Heart left ventricle (tissue), 16 donors: ENCODE measurements around the gene DTX3. TPM values are rescaled to one million over a fixed set of nuclear protein-coding genes. Genes with fewer than 3 reads are reported as not detected.

Experiments used
- ATAC-seq, 4 donors: fragments of 200-7000 bp; cut with Tn5 transposase; one replicate each; pipeline ENCODE4 v1.9.1; 2020 to 2022; ENCODE audit warnings: moderate library complexity in 4 of 4, mild to moderate bottlenecking in 3 of 4, moderate number of reproducible peaks in 1 of 4
- DNase-seq, 5 donors: peaks; one replicate each; pipeline ENCODE4 v3.0.0-alpha.2; 2020
- H3K27ac ChIP-seq, 12 donors: fragments of 200-600 bp; sonication (generic) in 4 of 12; one replicate each; pipeline versions ENCODE4 v1.5.0 to v1.8.0; 2016 to 2022; ENCODE audit warnings: mild to moderate bottlenecking in 2 of 12
- H3K27me3 ChIP-seq, 9 donors: fragments of 200-600 bp; sonication (generic) in 2 of 9; one replicate each; pipeline versions ENCODE4 v1.5.1 to v1.8.0; 2016 to 2022; ENCODE audit warnings: mild to moderate bottlenecking in 3 of 9
- H3K36me3 ChIP-seq, 9 donors: fragments of 200-600 bp; sonication (generic) in 2 of 9; one replicate each; pipeline versions ENCODE4 v1.5.0 to v1.8.0; 2018 to 2022; ENCODE audit warnings: mild to moderate bottlenecking in 2 of 9
- H3K4me1 ChIP-seq, 12 donors: fragments of 200-600 bp; sonication (generic) in 4 of 12; one replicate each; pipeline versions ENCODE4 v1.5.0 to v1.8.0; 2016 to 2022; ENCODE audit warnings: mild to moderate bottlenecking in 3 of 12
- H3K4me3 ChIP-seq, 12 donors: fragments of 200-600 bp; sonication (generic) in 4 of 12; one replicate each; pipeline versions ENCODE4 v1.5.0 to v1.8.0; 2017 to 2022; ENCODE audit warnings: mild to moderate bottlenecking in 9 of 12, moderate library complexity in 4 of 12
- H3K9me3 ChIP-seq, 12 donors: fragments of 200-600 bp; sonication (generic) in 4 of 12; one replicate each; pipeline versions ENCODE4 v1.5.0 to v1.8.0; 2016 to 2022; ENCODE audit warnings: mild to moderate bottlenecking in 1 of 12
- POLR2A ChIP-seq, 2 donors: fragments of 450-650 bp; IDR thresholded peaks; one replicate each; pipeline ENCODE4 v1.6.1; 2017; ENCODE audit warnings: antibody characterized with exemption in 2 of 2, mild to moderate bottlenecking in 2 of 2, moderate library complexity in 2 of 2
- WGBS, 4 donors: extraction: QIAGEN DNeasy Blood & Tissue Kit in 2 of 4; methylation state at CpG; one replicate each; pipeline versions ENCODE4 v1.1.5 to v1.1.7; 2013 to 2018; 5-methylcytosine and 5-hydroxymethylcytosine counted together
- intact Hi-C, 10 donors: fragments of 100-400 bp; cut with DNase I; formaldehyde crosslinking; loops; one replicate each; pipeline versions ENCODE4 v1.11.1 to v1.14.2; 2022
- polyA plus RNA-seq, 2 donors: library from polyadenylated mRNA; stranded (reverse); fragments of 200-250 nt; gene quantifications; one replicate each; pipeline ENCODE4 v1.2.3, GENCODE V29; 2013
- total RNA-seq, 9 donors: library from RNA; depleted of rRNA in 2 of 9; stranded (reverse); fragments of >200 nt in 2 of 9; fragmentation: NEBNext Ultra II Directional in 3 of 9; extraction: Animal tissue kit (Norgen Biotek cat#: 25700) in 3 of 9; gene quantifications; one replicate each; pipeline versions ENCODE4 v1.1.0 to v1.2.4, GENCODE V29; 2016 to 2023
- TF ChIP-seq, protein P1 (sequence below), 12 donors: fragments of 200-600 bp; sonication (generic) in 4 of 12; IDR thresholded peaks; one replicate each; pipeline versions ENCODE4 v1.5.0 to v1.8.0; 2018 to 2022; ENCODE audit warnings: antibody characterized with exemption in 12 of 12, mild to moderate bottlenecking in 5 of 12
- donor health status: ischemic (EF 13 %, LVEDD 7.1; RV severe dilation, severe dysfunction).
- donor health status: healthy with polysubstance abuse.
- donor health status: DM: no; HTN: yes; CAD: no.
- donor health status: DM: no; HTN: no; CAD: no.
- donor health status: ischemic (EF 25% LVEDD 6.9; RV normal size, moderate dysfunction).
- donor health status: ischemic (EF 25% LVEDD 5.7; RV mildly dilated, moderate dysfunction).
- donor health status: healthy.
- donor health status: DM: yes; HTN: yes; CAD: no.
- donor health status: ischemic (EF 35%, LVEDD 5.7; RV mildly dilated, moderate dysfunction).
- donor health status: nonischemic (EF 11% LVEDD 7.7; RV severe dilation, severe dysfunction).
- donor health status: DM: yes; HTN: yes; CAD: no.
- donor health status: PGD.
- donor health status: ischemic (EF 29% LVEDD 5.4; RV normal size, mild dysfunction).
- donor health status: nonischemic (EF 23%, LVEDD 6.1; RV moderate dilation, normal function).

The DTX3 gene
- total and polyA plus RNA-seq, 11 donors: 15.6 to 30.7 (median 22.4) TPM

- H3K27me3 ChIP-seq: peaks cover 0 to 25% (median 0%) of the 10 kb centered on the region in 9 donors
- intact Hi-C loops: no loop called here
- H3K27ac ChIP-seq: peak overlapping the region; percentile 43 to 96 (median 85)
- WGBS, 4 donors: 10 to 53% (median 14%) methylated on average over 4 to 23 of the region's 23 CpGs
- H3K4me1 ChIP-seq: peaks cover 0 to 77% (median 21%) of the 10 kb centered on the region in 12 donors
- TF ChIP-seq POLR2A (IDR thresholded peaks at IDR 0.05): no peak
- TF ChIP-seq, protein P1, sequence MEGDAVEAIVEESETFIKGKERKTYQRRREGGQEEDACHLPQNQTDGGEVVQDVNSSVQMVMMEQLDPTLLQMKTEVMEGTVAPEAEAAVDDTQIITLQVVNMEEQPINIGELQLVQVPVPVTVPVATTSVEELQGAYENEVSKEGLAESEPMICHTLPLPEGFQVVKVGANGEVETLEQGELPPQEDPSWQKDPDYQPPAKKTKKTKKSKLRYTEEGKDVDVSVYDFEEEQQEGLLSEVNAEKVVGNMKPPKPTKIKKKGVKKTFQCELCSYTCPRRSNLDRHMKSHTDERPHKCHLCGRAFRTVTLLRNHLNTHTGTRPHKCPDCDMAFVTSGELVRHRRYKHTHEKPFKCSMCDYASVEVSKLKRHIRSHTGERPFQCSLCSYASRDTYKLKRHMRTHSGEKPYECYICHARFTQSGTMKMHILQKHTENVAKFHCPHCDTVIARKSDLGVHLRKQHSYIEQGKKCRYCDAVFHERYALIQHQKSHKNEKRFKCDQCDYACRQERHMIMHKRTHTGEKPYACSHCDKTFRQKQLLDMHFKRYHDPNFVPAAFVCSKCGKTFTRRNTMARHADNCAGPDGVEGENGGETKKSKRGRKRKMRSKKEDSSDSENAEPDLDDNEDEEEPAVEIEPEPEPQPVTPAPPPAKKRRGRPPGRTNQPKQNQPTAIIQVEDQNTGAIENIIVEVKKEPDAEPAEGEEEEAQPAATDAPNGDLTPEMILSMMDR (IDR thresholded peaks at IDR 0.05): no peak
- ATAC-seq: no peak
- H3K9me3 ChIP-seq: no peaks in the 10 kb centered on the region
- peaks cover 0 to 43% (median 16%) of the 10 kb centered on the region in 9 donors for H3K36me3 ChIP-seq
- H3K4me3 ChIP-seq: peak overlapping the region; percentile 59 to 83 (median 70)
- no peak for DNase-seq
Observed at GRCh38 chr12:57611827-57612710, 7.4 kb downstream of the DTX3 start.

- 84 to 88% (median 87%) methylated on average over 9 to 10 of the region's 10 CpGs for WGBS, 4 donors
- Histone ChIP-seq H3K36me3 (peaks cover 0 to 38% (median 13%) of the 10 kb centered on the region in 9 donors), H3K27me3 (peaks cover 0 to 25% (median 0%) of the 10 kb centered on the region in 9 donors), H3K9me3 (no peaks in the 10 kb centered on the region), H3K4me3 (peak overlapping the region in 5 of 12 donors; percentile 65 to 83 (median 71)), H3K27ac (peak overlapping the region in 8 of 12 donors; percentile 8 to 96 (median 57)), H3K4me1 (peaks cover 0 to 70% (median 21%) of the 10 kb centered on the region in 12 donors)
- DNase-seq: no peak
- no peak for TF ChIP-seq POLR2A (IDR thresholded peaks at IDR 0.05)
- TF ChIP-seq, protein P1 (IDR thresholded peaks at IDR 0.05): no peak
- intact Hi-C loops: no loop called here
- ATAC-seq: no peak
Observed at GRCh38 chr12:57612711-57613426, 8.2 kb downstream of the DTX3 start.

GRCh38 chr12:57613427-57614109 lies 8.9 kb downstream of the DTX3 start:
- ATAC-seq: no peak
- TF ChIP-seq, protein P1 (IDR thresholded peaks at IDR 0.05): no peak
- TF ChIP-seq POLR2A (IDR thresholded peaks at IDR 0.05): no peak
- 81 to 85% (median 84%) methylated on average over 10 of the region's 10 CpGs for WGBS, 4 donors

More at GRCh38 chr12:57613427-57614109, 8.9 kb downstream of the DTX3 start:
- peaks cover 0 to 31% (median 12%) of the 10 kb centered on the region in 9 donors for H3K36me3 ChIP-seq
- H3K4me3 ChIP-seq: no peak overlapping the region
- intact Hi-C loops: no loop called here
- DNase-seq: no peak
- H3K9me3 ChIP-seq: no peaks in the 10 kb centered on the region
- H3K27ac ChIP-seq: peak overlapping the region in 4 of 12 donors; percentile 9 to 96 (median 30)
- H3K4me1 ChIP-seq: peaks cover 0 to 69% (median 21%) of the 10 kb centered on the region in 12 donors
- H3K27me3 ChIP-seq: peaks cover 0 to 27% (median 0%) of the 10 kb centered on the region in 9 donors
